Measurements from ENCODE around the gene WDFY1.

DNA sequence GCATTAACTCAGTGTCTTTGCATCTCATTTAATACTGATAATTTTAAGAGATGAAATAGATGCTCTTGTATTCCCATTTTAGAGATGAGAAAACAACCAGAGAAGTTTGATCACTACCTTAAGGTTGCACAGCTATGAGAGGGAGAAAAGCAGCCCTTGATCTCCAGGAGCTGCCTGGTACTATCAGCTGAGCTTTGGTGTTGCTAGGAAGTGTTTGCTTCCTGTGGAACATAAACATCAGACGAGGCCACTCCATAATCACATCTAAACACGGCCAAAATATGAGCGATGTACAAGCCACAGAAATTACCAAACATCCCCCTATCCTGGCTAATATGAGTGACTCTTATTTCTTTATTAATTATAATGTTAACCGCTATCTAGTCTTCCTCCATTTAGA lies 620 bp upstream of the WDFY1 start:
- TF ChIP-seq, protein P1, sequence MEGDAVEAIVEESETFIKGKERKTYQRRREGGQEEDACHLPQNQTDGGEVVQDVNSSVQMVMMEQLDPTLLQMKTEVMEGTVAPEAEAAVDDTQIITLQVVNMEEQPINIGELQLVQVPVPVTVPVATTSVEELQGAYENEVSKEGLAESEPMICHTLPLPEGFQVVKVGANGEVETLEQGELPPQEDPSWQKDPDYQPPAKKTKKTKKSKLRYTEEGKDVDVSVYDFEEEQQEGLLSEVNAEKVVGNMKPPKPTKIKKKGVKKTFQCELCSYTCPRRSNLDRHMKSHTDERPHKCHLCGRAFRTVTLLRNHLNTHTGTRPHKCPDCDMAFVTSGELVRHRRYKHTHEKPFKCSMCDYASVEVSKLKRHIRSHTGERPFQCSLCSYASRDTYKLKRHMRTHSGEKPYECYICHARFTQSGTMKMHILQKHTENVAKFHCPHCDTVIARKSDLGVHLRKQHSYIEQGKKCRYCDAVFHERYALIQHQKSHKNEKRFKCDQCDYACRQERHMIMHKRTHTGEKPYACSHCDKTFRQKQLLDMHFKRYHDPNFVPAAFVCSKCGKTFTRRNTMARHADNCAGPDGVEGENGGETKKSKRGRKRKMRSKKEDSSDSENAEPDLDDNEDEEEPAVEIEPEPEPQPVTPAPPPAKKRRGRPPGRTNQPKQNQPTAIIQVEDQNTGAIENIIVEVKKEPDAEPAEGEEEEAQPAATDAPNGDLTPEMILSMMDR (IDR thresholded peaks at IDR 0.05), result no peak
- no peak for TF ChIP-seq POLR2A (IDR thresholded peaks at IDR 0.05)
- no peak for TF ChIP-seq POLR2AphosphoS5 (IDR thresholded peaks at IDR 0.05)
